HG02759 (cell line): ENCODE data around the gene RBBP4.
A peak's percentile ranks its signal among the peaks of the same experiment; 100 is the strongest.
"Not testable (repeated sequence)": the region's sequence is repeated elsewhere in the genome, so short reads cannot be mapped to it uniquely, and the experiment has no call there.

ENCODE experiments used
- ATAC-seq: cut with Tn5 transposase; IDR thresholded peaks from one replicate; pipeline ENCODE4 v1.9.1; 2021; ENCODE audit warnings: mild to moderate bottlenecking, moderate library complexity; ENCODE audit not compliant: unreplicated experiment

RBBP4 gene

GRCh38 chr1:32650752-32651460, at the start of gene RBBP4:
RBBP4 (plus strand) TSS chr1:32651208; CDS start chr1:32651307, 99 bp downstream.
- peak; percentile 88 for ATAC-seq

GRCh38 chr1:32605711-32606424, 45.1 kb upstream of the RBBP4 start:
- no peak for ATAC-seq

GRCh38 chr1:32606565-32607371, 44.2 kb upstream of the RBBP4 start:
- no peak for ATAC-seq

GRCh38 chr1:32609180-32609579, 41.8 kb upstream of the RBBP4 start:
- no peak for ATAC-seq

- ATAC-seq, result no peak
These were observed 39.2 kb upstream of the RBBP4 start for GRCh38 chr1:32611859-32612188.

DNA sequence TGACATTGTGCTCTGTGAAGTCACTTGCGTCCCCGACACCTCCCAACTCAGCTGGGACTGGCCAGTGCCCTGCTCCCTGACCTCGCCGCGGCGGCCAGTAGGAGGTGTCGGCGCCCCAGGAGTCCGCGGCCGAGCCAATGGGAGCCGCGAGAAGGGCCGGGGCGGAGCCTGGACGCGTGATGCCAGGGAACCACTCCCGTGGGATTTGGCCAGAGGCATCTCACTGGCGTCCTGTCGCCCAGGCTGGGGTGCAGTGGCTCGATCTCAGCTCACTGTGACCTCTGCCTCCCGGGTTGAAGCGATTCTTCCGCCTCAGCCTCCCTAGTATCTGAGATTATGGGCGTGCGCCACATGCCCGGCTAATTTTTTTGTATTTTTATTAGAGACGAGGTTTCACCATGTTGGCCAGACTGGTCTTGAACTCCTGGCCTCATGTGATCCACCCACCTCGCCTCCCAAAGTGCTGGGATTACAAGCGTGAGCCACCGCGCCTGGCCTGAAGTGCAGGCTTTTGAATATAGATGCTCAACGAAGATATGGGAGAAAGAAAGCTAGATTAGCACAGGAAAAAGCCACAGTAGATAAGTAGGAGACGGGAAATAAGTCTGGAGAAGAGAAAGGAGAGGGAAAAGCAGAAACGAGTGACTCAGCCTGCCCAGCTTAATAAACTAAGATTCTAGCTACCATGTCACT, 38.7 kb upstream of the RBBP4 start:
- ATAC-seq, result peak; percentile 93

- ATAC-seq, result no peak
These were observed 37.5 kb upstream of the RBBP4 start for GRCh38 chr1:32613472-32613871.

DNA sequence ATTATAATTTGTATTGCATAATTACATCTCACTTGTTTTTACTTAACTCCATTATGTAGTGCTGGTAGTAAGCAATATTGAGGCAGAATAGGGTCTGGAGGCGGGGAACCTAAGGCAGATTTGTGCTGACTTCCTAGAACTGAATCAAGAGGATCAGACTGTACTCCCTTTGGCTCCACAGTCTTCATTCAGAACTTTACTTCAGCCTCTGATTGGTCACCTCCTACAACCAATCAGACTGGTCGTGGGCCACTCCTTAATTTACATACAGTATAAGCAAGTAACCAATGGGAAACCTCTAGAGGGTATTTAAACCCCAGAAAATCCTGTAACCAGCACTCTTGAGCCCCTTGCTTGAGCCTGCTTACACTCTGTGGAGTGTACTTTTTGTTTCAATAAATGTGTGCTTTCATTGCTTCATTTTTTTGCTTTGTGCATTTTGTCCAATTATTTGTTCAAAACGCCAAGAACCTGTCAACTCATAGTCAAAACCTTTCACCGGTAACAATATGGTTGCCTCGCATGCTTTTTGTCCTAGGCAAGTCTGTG, 32.3 kb upstream of the RBBP4 start:
- no peak for ATAC-seq

DNA sequence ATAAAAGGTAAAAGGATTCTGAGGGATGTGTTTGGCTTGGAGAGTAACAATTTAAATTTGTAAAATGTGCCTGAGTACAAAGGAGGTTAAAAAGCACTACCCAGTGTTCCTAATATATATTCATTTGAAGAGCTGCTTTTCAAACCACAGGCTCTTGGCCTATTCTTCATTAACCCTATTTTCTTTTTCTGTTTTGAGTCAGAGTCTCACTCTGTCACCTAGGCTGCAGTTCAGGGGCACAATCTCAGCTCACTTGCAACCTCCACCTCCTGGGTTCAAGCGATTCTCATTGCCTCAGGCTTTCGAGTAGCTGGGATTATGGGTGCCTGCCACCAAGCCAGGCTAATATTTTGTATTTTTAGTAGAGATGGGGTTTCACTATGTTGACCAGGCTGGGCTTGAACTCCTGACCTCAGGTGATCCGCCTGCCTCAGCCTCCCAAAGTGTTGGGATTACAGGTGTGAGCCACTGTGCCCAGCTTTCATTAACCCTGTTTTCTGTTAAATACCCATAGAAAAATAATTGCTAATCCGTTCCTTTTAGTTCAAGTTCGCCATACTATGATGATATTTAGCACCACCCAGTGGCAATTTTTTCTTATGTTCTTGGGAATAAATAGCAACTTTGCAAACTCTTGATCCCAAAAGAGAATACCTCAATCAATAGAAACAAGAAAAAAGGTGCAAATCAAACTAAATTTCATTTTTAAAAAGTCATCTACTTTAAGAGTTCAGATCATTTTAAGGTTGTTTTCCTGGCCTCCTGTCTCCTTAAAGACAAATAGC, 31.1 kb upstream of the RBBP4 start:
- peak; percentile 77 for ATAC-seq

GRCh38 chr1:32622205-32622604, 28.8 kb upstream of the RBBP4 start:
- no peak for ATAC-seq

DNA sequence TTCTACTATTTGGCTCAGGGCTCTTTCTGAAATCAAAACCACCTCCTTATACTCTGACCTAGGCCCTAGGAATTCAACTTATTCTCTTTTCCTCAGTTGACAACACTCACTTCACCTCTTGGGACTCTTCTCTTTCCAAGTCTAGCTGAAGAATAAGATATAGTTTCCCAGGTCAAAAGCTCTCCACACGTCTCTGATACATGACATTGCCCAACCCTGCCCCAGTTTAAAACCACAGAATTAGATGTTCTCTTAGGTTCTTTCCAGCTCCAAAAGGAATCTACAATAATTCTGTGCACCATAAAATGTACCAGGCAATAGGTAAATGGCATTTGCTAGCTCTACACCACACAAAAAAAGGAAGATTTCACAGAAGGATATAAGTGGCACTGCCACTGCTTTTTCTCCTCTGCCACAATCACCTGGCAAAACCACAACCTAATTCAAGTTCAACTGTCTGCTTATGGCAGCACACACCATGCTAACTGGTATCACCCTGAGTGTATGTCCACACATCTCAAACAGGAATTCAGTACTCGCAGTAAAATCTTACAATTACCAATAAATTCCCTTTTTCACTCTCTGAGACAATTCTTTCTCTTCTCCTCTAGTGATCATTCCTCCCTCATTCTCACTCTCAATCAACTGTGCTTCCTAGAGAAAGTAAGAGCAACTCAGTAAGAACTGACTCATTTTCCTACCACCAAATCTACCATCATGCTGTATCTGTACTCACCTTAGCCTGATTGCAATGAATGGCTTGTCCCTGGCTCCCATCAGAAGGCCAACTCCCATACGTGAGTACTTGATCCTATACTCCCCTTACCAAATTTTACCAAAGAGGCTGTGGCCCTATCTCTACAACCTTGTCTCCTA, 28.0 kb upstream of the RBBP4 start:
- peak; percentile 39 for ATAC-seq

DNA sequence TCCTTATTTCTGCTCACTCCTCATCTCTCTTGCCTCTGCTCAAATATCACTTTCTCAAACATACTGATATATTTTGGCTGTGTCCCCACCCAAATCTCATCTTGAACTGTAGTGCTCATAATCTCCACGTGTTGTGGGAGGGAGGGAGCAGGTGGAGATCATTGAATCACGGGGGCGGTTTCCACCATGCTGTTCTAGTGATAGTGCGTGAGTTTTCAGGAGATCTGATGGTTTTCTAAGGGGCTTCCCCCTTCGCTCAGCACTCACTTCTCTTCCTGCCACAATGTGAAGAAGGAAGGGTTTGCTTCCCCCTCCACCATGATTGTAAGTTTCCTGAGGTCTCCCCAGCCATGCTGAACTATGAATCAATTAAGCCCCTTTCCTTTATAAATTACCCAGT, 27.2 kb upstream of the RBBP4 start:
- no peak for ATAC-seq

DNA sequence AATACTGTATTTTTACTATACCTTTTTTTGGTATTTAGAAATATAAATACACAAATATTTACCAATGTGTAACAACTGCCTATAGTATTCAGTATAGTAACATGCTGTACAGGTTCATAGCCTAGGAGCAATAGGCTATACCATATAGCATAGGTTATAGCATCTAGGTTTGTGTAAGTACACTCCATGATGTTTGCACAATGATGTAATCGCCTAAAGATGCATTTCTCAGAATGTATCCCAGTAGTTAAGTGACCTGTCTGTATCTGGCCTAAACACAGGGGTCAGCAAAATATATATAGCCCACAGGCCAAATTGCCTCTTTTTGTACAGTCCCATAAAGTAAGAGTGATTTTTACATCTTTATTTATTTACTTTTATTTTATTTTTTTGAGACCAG, 24.8 kb upstream of the RBBP4 start:
- ATAC-seq, result no peak

- ATAC-seq, result peak; percentile 61
These were observed 23.3 kb upstream of the RBBP4 start for GRCh38 chr1:32627596-32628162.

- ATAC-seq, result not testable (repeated sequence)
These were observed 20.8 kb upstream of the RBBP4 start for GRCh38 chr1:32630173-32630572.

DNA sequence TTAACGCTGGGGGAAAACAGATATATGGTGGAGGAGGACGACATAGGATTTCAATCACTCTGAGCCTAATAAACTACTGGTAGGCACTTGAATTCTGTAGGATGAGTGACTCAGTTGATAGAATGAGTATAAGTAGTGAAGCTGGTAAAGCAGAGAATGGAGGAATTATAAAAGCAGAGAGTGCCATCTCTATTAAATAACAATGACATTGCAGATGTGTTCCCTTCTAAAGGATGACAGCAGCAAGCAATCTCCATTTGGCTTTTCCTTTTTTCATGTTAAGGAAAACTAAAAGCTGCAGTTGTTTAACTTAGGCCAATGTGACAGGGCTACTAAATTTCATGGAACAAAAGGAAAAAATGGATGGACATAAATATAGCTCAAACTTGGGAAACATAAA, 18.2 kb upstream of the RBBP4 start:
- no peak for ATAC-seq

DNA sequence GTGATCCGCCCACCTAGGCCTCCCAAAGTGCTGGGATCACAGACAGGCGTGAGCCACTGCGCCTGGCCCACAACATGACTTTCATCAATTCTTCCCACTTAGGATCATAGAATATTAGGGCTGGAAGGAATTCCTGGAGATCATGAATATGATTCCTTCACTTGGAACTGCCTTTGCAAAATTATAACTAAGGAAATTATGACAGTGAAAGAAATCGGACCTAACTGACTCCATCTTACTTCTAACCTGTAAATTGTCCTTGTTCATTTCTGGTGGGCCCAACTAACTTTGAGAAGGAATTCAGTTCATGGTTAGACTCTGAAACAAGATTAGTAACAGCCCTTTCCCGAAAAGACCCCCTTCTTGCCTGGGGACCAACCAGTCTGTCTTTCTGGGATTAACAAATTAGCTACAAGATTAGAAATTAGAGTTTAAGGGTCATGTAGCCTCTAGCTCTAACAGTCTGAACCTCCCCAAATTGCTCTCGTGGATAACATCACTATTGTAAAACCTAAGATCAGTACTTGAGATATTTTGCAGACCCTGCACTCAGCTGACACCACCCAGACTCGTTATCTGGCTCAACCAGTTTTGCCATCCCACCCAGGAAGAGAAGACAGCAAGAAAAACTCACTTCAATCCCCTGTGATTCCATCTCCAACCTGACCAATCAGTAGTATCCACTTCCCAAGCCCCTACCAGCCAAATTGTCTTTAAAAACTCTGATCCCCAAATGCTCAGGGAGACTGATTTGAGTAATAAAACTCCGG, 15.3 kb upstream of the RBBP4 start:
- no peak for ATAC-seq
